B cell (primary cell): ENCODE measurements around the gene POLD1. TPM values are rescaled to one million over a fixed set of nuclear protein-coding genes. Genes with fewer than 3 reads are reported as not detected.

Experiments
- ATAC-seq: fragments of 200-7000 bp; cut with Tn5 transposase; one replicate; pipeline ENCODE4 v1.10.0; 2021; ENCODE audit warnings: low read depth, mild to moderate bottlenecking, moderate number of reproducible peaks, moderate library complexity
- CTCF ChIA-PET: fragments of 350-600 bp; sonication (Branson Sonifier 250); formaldehyde crosslinking; loops from one replicate; lab custom pipeline; 2021; ENCODE audit warnings: antibody characterized with exemption, inconsistent platforms; lab: Charles Lee
- POLR2A ChIA-PET: fragments of 350-600 bp; sonication (Branson Sonifier 250); formaldehyde crosslinking; loops from one replicate; lab custom pipeline; 2021; ENCODE audit warnings: antibody characterized with exemption; lab: Charles Lee
- DNase-seq: peaks from one replicate; pipeline ENCODE4 v3.0.0; 2013
- H2AFZ ChIP-seq: 2 replicates; pipeline ENCODE4 v1.6.1; 2012; ENCODE audit warnings: mild to moderate bottlenecking, low read depth, low read length; ENCODE audit not compliant: insufficient read depth, poor library complexity, severe bottlenecking
- H3K27ac ChIP-seq, 2 donors: 1 replicate in 1 of 2; 2 replicates in 1 of 2; pipeline ENCODE4 v1.5.1; 2012 to 2013; ENCODE audit warnings: low read length in 2 of 2, mild to moderate bottlenecking in 2 of 2, moderate library complexity in 1 of 2
- H3K27me3 ChIP-seq, 4 experiments: fragments of 200-600 bp in 1 of 4; sonication (generic) in 1 of 4; replicated peaks in 1 of 4; 1 replicate in 2 of 4; 2 replicates in 2 of 4; pipeline versions ENCODE4 v1.6.1 to v1.7.0; 2013 to 2016; ENCODE audit warnings: low read length in 3 of 4, mild to moderate bottlenecking in 2 of 4, mixed read lengths in 1 of 4, moderate library complexity in 1 of 4; ENCODE audit not compliant: insufficient read depth in 4 of 4, control insufficient read depth in 3 of 4; ENCODE audit errors: control extremely low read depth in 1 of 4
- H3K36me3 ChIP-seq, 2 experiments: replicated peaks in 1 of 2; 1 replicate in 1 of 2; 2 replicates in 1 of 2; pipeline versions ENCODE4 v1.6.1 to v1.7.1; 2013; ENCODE audit warnings: low read length in 1 of 2; ENCODE audit not compliant: insufficient read depth in 2 of 2, control insufficient read depth in 1 of 2; ENCODE audit errors: control extremely low read depth in 1 of 2, extremely low read depth in 1 of 2
- H3K4me1 ChIP-seq, 2 donors: fragments of 200-600 bp in 1 of 2; sonication (generic) in 1 of 2; 1 replicate in 1 of 2; 2 replicates in 1 of 2; pipeline versions ENCODE4 v1.5.1 to v1.6.1; 2013 to 2017; ENCODE audit warnings: low read length in 2 of 2; ENCODE audit not compliant: control insufficient read depth in 2 of 2, insufficient read depth in 2 of 2
- H3K4me2 ChIP-seq: replicated peaks from 2 replicates; pipeline ENCODE3; 2012; ENCODE audit warnings: mild to moderate bottlenecking, low read depth, low read length; ENCODE audit not compliant: poor library complexity, severe bottlenecking
- H3K4me3 ChIP-seq, 5 experiments: fragments of 200-600 bp in 1 of 5; sonication (generic) in 1 of 5; 1 replicate in 3 of 5; 2 replicates in 2 of 5; pipeline versions ENCODE4 v1.5.1 to v1.7.0; 2011 to 2016; ENCODE audit warnings: low read length in 4 of 5, mild to moderate bottlenecking in 4 of 5, low read depth in 2 of 5, control low read depth in 1 of 5, moderate library complexity in 1 of 5; ENCODE audit not compliant: insufficient read depth in 1 of 5; ENCODE audit errors: control extremely low read depth in 1 of 5, extremely low read depth in 1 of 5
- H3K79me2 ChIP-seq: fragments of 200-600 bp; sonication (generic); one replicate; pipeline ENCODE4 v1.6.0; 2016; ENCODE audit warnings: low read length; ENCODE audit not compliant: control insufficient read depth, insufficient read depth
- H3K9ac ChIP-seq: fragments of 200-600 bp; sonication (generic); 2 replicates; pipeline ENCODE4 v1.6.1; 2017; ENCODE audit warnings: mild to moderate bottlenecking, low read length, moderate library complexity
- H3K9me3 ChIP-seq, 3 donors: one replicate each; pipeline versions ENCODE4 v1.6.1 to v1.7.1; 2013; ENCODE audit warnings: low read length in 2 of 3; ENCODE audit not compliant: control insufficient read depth in 2 of 3, insufficient read depth in 1 of 3; ENCODE audit errors: control extremely low read depth in 1 of 3
- H4K20me1 ChIP-seq: 2 replicates; pipeline ENCODE4 v1.6.0; 2012; ENCODE audit warnings: mild to moderate bottlenecking, low read length; ENCODE audit not compliant: insufficient read depth, control insufficient read depth, poor library complexity, severe bottlenecking
- H3K27ac Mint-ChIP-seq: one replicate; pipeline ENCODE4 v1.8.0; 2021; ENCODE audit warnings: mixed read lengths
- H3K27me3 Mint-ChIP-seq: one replicate; pipeline ENCODE4 v1.8.0; 2021; ENCODE audit warnings: mixed read lengths
- H3K4me1 Mint-ChIP-seq: one replicate; pipeline ENCODE4 v1.8.0; 2021; ENCODE audit warnings: mixed read lengths
- H3K4me3 Mint-ChIP-seq: one replicate; pipeline ENCODE4 v1.8.0; 2021; ENCODE audit warnings: mixed read lengths
- H3K9me3 Mint-ChIP-seq: one replicate; pipeline ENCODE4 v1.8.0; 2022; ENCODE audit warnings: mixed read lengths; ENCODE audit not compliant: insufficient read depth
- EZH2 ChIP-seq: IDR thresholded peaks from 2 replicates; pipeline ENCODE4 v1.6.1; 2012; ENCODE audit warnings: borderline replicate concordance, low read depth, mild to moderate bottlenecking, moderate library complexity, low read length; ENCODE audit not compliant: insufficient read depth, poor library complexity, severe bottlenecking
- WGBS: methylation state at CpG from one replicate; pipeline ENCODE4 v1.1.5; 2013; ENCODE audit warnings: missing lambda C conversion rate; ENCODE audit not compliant: insufficient coverage; 5-methylcytosine and 5-hydroxymethylcytosine counted together
- intact Hi-C: fragments of 100-400 bp; cut with micrococcal nuclease; formaldehyde crosslinking; loops from one replicate; pipeline ENCODE4 v1.10.0; 2022
- polyA plus RNA-seq: library from polyadenylated mRNA; depleted of rRNA; stranded (reverse); fragments of >200 nt; gene quantifications from 2 replicates; pipeline ENCODE4 v1.2.3, GENCODE V29; 2012
- total RNA-seq, 2 donors: library from RNA; stranded (reverse); fragments of 120-200 nt in 1 of 2; gene quantifications; 1 replicate in 1 of 2; 2 replicates in 1 of 2; pipeline versions ENCODE4 v1.2.3 to v1.2.4, GENCODE V29; 2013 to 2022
- TF ChIP-seq, protein P1 (sequence below): fragments of 200-600 bp; IDR thresholded peaks from one replicate; pipeline ENCODE4 v1.8.0; 2022; ENCODE audit warnings: antibody characterized with exemption, mild to moderate bottlenecking

The POLD1 gene
- total and polyA plus RNA-seq, 2 donors (not counting 1 experiment from before 2014, with no cell fraction given), result 43.6 to 65.2 TPM

DNA sequence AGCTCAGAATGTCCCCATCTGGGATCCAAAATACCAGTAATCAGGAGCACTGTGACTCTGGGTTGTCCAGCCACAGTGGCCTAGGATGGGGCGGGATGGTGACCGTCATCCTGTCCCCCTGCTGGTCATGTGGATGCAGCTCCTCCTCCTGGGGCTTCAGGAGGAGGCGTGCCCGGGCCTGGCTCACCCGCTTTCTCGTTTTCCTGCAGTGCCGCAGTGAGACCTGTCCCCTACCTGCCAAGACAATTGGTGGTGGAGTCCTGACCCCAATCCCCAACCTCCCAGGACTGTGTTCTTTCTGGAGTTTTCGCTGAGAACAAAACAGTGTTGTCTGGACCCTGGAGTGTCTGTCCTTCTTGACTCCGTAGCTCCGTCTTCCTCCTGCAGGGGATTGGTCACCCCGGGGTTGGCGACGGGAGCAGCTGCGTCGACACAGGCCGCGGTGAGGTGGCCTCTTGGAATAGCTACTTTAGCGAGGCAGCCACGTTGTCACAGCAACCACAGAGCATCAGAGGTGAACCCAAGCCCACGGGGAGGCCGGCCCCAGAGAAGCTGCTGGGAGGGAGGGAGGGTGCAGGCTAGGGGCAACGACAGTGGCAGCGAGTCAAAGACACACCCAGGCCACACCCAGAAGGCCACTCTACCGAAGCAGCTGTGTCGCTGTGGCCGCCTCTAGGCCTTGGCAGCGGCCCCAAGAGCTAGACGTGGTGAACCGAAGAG, 82.0 kb downstream of the POLD1 start:
- no peak overlapping the region for H3K27ac ChIP-seq
- H3K4me3 ChIP-seq, result no peak overlapping the region
- ChIA-PET CTCF (interaction anchor here (1.3 kb wide), 1 partner anchor 54 kb away, joined by 3 read pairs; no protein-coding TSS in a partner anchor), POLR2A (interaction anchor here (0.7 kb wide), 1 partner anchor 107 kb away, joined by 3 read pairs; no protein-coding TSS in a partner anchor)
- no peak overlapping the region for H3K27ac Mint-ChIP-seq
- no peak for ATAC-seq
- H3K27me3 ChIP-seq, result no peaks in the 10 kb centered on the region
- DNase-seq, result no peak
- no peaks in the 10 kb centered on the region for H3K79me2 ChIP-seq
- TF ChIP-seq EZH2, result no peak
- TF ChIP-seq, protein P1, sequence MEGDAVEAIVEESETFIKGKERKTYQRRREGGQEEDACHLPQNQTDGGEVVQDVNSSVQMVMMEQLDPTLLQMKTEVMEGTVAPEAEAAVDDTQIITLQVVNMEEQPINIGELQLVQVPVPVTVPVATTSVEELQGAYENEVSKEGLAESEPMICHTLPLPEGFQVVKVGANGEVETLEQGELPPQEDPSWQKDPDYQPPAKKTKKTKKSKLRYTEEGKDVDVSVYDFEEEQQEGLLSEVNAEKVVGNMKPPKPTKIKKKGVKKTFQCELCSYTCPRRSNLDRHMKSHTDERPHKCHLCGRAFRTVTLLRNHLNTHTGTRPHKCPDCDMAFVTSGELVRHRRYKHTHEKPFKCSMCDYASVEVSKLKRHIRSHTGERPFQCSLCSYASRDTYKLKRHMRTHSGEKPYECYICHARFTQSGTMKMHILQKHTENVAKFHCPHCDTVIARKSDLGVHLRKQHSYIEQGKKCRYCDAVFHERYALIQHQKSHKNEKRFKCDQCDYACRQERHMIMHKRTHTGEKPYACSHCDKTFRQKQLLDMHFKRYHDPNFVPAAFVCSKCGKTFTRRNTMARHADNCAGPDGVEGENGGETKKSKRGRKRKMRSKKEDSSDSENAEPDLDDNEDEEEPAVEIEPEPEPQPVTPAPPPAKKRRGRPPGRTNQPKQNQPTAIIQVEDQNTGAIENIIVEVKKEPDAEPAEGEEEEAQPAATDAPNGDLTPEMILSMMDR, result no peak
- H3K9me3 ChIP-seq, result no peaks in the 10 kb centered on the region
- H3K4me2 ChIP-seq, result no peak overlapping the region
- WGBS, result 85% methylated on average over 23 of the region's 29 CpGs
- no peak overlapping the region for H3K9ac ChIP-seq
- H3K9me3 Mint-ChIP-seq, result no peaks in the 10 kb centered on the region
- peaks cover 4% of the 10 kb centered on the region for H3K4me1 Mint-ChIP-seq
- peaks cover 4% of the 10 kb centered on the region in 2 donors for H3K4me1 ChIP-seq
- H3K36me3 ChIP-seq, result no peaks in the 10 kb centered on the region
- H4K20me1 ChIP-seq, result no peaks in the 10 kb centered on the region
- intact Hi-C loops, result no loop called here
- H2AFZ ChIP-seq, result no peak overlapping the region
- no peak overlapping the region for H3K4me3 Mint-ChIP-seq
- H3K27me3 Mint-ChIP-seq, result peaks cover 3% of the 10 kb centered on the region

DNA sequence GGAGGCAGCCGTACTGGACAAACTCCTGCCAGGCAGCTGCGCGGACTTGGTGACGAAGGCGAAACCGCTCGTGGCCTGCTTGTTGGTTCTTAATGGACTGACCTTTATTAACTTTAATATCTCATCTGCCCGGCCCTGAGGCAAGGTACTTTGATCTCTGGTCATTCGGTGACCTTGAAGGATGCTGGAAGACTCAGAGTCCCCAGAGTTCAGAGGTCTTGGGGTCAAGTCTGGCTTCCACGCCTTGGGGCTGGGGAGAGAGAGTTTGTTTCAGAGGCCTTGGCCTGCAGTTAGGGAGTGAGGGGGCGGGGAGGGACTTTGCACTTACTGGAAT, 82.5 kb downstream of the POLD1 start:
- ChIA-PET POLR2A (no interaction called here), CTCF (no interaction called here)
- no peak overlapping the region for H3K9ac ChIP-seq
- H3K4me3 ChIP-seq, result no peak overlapping the region
- Mint-ChIP-seq H3K27me3 (peaks cover 3% of the 10 kb centered on the region), H3K4me3 (no peak overlapping the region), H3K4me1 (no peaks in the 10 kb centered on the region), H3K9me3 (no peaks in the 10 kb centered on the region), H3K27ac (no peak overlapping the region)
- H3K27ac ChIP-seq, result no peak overlapping the region
- ATAC-seq, result no peak
- H3K36me3 ChIP-seq, result no peaks in the 10 kb centered on the region
- no peak overlapping the region for H3K4me2 ChIP-seq
- no peak overlapping the region for H2AFZ ChIP-seq
- H4K20me1 ChIP-seq, result no peaks in the 10 kb centered on the region
- TF ChIP-seq, protein P1, result no peak
- no peak for TF ChIP-seq EZH2
- H3K27me3 ChIP-seq, result no peaks in the 10 kb centered on the region
- no peaks in the 10 kb centered on the region for H3K79me2 ChIP-seq
- DNase-seq, result no peak
- H3K4me1 ChIP-seq, result no peaks in the 10 kb centered on the region
- intact Hi-C loops, result no loop called here
- 93% methylated on average over 10 of the region's 11 CpGs for WGBS
- no peaks in the 10 kb centered on the region for H3K9me3 ChIP-seq
